ENCODE measurements around the gene GOLGA3.

Gene GOLGA3

DNA sequence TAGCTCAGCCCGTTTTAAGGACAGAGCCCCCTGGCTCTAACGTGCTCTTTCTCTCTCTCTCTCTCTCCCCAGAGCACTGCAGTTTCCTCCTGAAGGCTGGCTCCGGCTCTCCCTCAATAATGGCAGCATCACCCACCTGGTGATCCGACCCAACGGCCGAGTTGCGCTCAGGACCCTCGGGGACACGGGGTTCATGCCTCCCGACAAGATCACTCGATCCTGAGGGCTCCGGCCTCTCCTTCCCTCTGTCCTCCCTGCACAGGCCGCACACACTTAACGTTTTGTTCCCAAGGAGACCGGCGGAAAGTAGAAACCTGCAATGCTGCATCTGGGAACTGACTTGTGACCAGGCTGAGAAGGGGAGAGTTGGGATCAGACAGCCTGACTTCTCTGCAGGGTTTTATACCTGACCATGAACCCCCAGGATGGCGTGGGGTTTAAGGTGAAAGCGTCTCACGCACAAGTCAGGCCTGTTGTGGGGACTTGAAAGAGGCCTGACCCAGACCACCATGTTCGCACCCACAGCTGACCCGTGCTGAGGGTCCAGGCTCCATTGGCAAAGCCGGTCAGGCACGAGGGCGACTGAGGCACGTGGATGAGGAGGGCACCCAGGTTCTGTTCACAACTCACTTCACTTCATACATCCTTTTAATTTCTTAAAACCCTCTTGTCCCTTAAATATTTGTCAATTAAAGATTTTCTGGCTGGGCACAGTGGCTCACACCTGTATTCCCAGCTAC lies 107.9 kb downstream of the GOLGA3 start:
- no peak for DNase-seq (ENCODE audit: low read depth in 2 of 2)

GRCh38 chr12:132719954-132720324 lies 108.7 kb downstream of the GOLGA3 start:
- DNase-seq (ENCODE audit: low read depth in 2 of 2) = no peak

- no peak for DNase-seq (ENCODE audit: low read depth in 2 of 2)
These were observed 109.3 kb downstream of the GOLGA3 start for GRCh38 chr12:132719141-132719953.
